ENCODE measurements around the gene FAM200A. TPM values are rescaled to one million over a fixed set of nuclear protein-coding genes. Genes with fewer than 3 reads are reported as not detected.

The FAM200A gene
- total and polyA plus RNA-seq, 2 of the 13 experiments (the other 11 are each of a cell fraction or from before 2014, with no cell fraction given), result 4.7 to 6.3 TPM

DNA sequence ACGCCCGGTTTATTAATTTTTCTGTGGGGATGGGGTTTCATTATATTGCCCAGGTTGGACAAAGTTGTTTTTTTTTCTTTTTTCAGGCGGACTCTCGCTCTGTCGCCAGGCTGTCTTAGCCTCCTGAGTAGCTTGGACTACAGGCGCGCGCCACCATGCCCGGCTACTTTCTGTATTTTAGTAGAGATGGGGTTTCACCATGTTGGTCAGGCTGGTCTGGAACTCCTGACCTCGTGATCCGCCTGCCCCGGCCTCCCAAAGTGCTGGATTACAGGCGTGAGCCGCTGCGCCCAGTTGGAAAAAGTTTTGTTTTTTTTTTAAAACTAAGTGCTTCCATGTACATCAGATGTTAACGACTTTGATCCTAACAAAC, 51.3 kb downstream of the FAM200A start:
- FAIRE-seq, result no peak
- peak overlapping the region; percentile 85 for H3K27ac ChIP-seq (ENCODE audit: extremely low read length, insufficient read depth, low read length)

More for the DNA sequence above, 51.3 kb downstream of the FAM200A start:
- H3K27me3 ChIP-seq (ENCODE audit: control insufficient read depth in 1 of 2, insufficient read depth in 2 of 2, low read length in 2 of 2), result no peaks in the 10 kb centered on the region; a peak in 1 of 5 replicates
- ChIA-PET CTCF (ENCODE audit: low intra/inter-chr PET ratio, low total read pairs) (no interaction called here), POLR2A (interaction anchor here (0.7 to 4.5 kb wide), 11 partner anchors 27 to 475 kb away, joined by 3 to 31 read pairs (median 7); partner anchors contain the start of genes ATP5MF, AZGP1, CPSF4 and FAM200A)
- H3K79me2 ChIP-seq (ENCODE audit: insufficient read depth, low read length), result peaks cover 44% of the 10 kb centered on the region
- no peak for ATAC-seq
- peaks cover 21% of the 10 kb centered on the region for H3K4me1 ChIP-seq (ENCODE audit: insufficient read depth, low read length)
- no TSS peak for BruUV-seq (replicated peaks)
- peak overlapping the region; percentile 85 for H3K9ac ChIP-seq (ENCODE audit: insufficient read depth, low read depth, low read length)
- H3K4me2 ChIP-seq (ENCODE audit: low read depth, low read length), result peak overlapping the region; percentile 79
- H3K36me3 ChIP-seq (replicated peaks in 1 of 2; ENCODE audit: control insufficient read depth in 1 of 2, insufficient read depth in 2 of 2, low read length in 2 of 2), result peaks cover 2 to 5% of the 10 kb centered on the region in 2 experiments; a peak in 2 of 5 replicates
- H3K9me3 ChIP-seq (ENCODE audit: low read length), result no peaks in the 10 kb centered on the region
- 35% methylated on average over 16 of the region's 16 CpGs for WGBS (ENCODE audit: low lambda C conversion rate)
- intact Hi-C loops (cut with micrococcal nuclease; ENCODE audit: unreplicated experiment) (loop anchor here (5.0 kb wide), 1 partner anchor 57 kb away; the partner anchor contains the start of gene ZNF655), in situ Hi-C loops (cut with HindIII; ENCODE audit: extremely low pct_ligation_motif_present, low pct_unique_long_range_greater_than_20kb) (no loop called here)
- peaks cover 17% of the 10 kb centered on the region for H4K20me1 ChIP-seq (ENCODE audit: insufficient read depth, low read length)
- TF ChIP-seq HHEX (CRISPR knock-in tag; IDR thresholded peaks at IDR 0.05) (no peak), PHF21A (CRISPR knock-in tag; IDR thresholded peaks at IDR 0.05) (peak; percentile 4; the same call in 1 of the 2 replicates), MEIS1 (CRISPR knock-in tag; IDR thresholded peaks at IDR 0.05; ENCODE audit: borderline replicate concordance) (0 out of 2 replicates have a peak, but pooled peaks have one; percentile 10), FOXK2 (IDR thresholded peaks at IDR 0.05) (no peak), ZNF383 (CRISPR knock-in tag; IDR thresholded peaks at IDR 0.05; ENCODE audit: borderline replicate concordance) (no peak), SSRP1 (CRISPR knock-in tag; IDR thresholded peaks at IDR 0.05) (no peak), EED (CRISPR knock-in tag; IDR thresholded peaks at IDR 0.05) (no peak), JUN (CRISPR knock-in tag; IDR thresholded peaks at IDR 0.05) (0 out of 2 replicates have a peak, but pooled peaks have one; percentile 11), ZNF761 (CRISPR knock-in tag; conservative IDR thresholded peaks at IDR 0.05) (0 out of 2 replicates have a peak, but pooled peaks have one; percentile 13), SMAD3 (CRISPR knock-in tag; IDR thresholded peaks at IDR 0.05) (no peak), SMC3 (IDR thresholded peaks at IDR 0.05; ENCODE audit: low read length) (no peak), KDM1A (CRISPR knock-in tag; IDR thresholded peaks at IDR 0.05) (no peak), ZNF460 (CRISPR knock-in tag; IDR thresholded peaks at IDR 0.05; ENCODE audit: borderline replicate concordance) (peak; percentile 83), JARID2 (CRISPR knock-in tag; IDR thresholded peaks at IDR 0.05; ENCODE audit: insufficient replicate concordance) (no peak)
- TF ChIP-seq, protein P1, sequence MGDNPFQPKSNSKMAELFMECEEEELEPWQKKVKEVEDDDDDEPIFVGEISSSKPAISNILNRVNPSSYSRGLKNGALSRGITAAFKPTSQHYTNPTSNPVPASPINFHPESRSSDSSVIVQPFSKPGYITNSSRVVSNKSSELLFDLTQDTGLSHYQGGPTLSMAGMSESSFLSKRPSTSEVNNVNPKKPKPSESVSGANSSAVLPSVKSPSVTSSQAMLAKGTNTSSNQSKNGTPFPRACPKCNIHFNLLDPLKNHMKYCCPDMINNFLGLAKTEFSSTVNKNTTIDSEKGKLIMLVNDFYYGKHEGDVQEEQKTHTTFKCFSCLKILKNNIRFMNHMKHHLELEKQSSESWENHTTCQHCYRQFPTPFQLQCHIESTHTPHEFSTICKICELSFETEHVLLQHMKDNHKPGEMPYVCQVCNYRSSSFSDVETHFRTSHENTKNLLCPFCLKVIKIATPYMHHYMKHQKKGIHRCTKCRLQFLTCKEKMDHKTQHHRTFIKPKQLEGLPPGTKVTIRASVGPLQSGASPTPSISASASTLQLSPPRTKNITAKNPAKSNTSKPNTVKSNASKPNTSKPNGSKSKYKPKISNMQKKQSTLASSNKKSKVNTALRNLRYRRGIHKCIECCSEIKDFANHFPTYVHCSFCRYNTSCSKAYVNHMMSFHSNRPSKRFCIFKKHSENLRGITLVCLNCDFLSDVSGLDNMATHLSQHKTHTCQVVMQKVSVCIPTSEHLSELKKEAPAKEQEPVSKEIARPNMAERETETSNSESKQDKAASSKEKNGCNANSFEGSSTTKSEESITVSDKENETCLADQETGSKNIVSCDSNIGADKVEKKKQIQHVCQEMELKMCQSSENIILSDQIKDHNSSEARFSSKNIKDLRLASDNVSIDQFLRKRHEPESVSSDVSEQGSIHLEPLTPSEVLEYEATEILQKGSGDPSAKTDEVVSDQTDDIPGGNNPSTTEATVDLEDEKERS (CRISPR knock-in tag; IDR thresholded peaks at IDR 0.05), result peak; percentile 15; the same call in 1 of the 2 replicates
- TF ChIP-seq, protein P2, sequence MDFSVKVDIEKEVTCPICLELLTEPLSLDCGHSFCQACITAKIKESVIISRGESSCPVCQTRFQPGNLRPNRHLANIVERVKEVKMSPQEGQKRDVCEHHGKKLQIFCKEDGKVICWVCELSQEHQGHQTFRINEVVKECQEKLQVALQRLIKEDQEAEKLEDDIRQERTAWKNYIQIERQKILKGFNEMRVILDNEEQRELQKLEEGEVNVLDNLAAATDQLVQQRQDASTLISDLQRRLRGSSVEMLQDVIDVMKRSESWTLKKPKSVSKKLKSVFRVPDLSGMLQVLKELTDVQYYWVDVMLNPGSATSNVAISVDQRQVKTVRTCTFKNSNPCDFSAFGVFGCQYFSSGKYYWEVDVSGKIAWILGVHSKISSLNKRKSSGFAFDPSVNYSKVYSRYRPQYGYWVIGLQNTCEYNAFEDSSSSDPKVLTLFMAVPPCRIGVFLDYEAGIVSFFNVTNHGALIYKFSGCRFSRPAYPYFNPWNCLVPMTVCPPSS (IDR thresholded peaks at IDR 0.05), result no peak
- TF ChIP-seq, protein P3, sequence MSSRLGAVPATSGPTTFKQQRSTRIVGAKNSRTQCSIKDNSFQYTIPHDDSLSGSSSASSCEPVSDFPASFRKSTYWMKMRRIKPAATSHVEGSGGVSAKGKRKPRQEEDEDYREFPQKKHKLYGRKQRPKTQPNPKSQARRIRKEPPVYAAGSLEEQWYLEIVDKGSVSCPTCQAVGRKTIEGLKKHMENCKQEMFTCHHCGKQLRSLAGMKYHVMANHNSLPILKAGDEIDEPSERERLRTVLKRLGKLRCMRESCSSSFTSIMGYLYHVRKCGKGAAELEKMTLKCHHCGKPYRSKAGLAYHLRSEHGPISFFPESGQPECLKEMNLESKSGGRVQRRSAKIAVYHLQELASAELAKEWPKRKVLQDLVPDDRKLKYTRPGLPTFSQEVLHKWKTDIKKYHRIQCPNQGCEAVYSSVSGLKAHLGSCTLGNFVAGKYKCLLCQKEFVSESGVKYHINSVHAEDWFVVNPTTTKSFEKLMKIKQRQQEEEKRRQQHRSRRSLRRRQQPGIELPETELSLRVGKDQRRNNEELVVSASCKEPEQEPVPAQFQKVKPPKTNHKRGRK (CRISPR knock-in tag; IDR thresholded peaks at IDR 0.05), result no peak
- TF ChIP-seq, protein P4, sequence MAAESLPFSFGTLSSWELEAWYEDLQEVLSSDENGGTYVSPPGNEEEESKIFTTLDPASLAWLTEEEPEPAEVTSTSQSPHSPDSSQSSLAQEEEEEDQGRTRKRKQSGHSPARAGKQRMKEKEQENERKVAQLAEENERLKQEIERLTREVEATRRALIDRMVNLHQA (CRISPR knock-in tag; IDR thresholded peaks at IDR 0.05), result no peak
- no peak for DNase-seq (ENCODE audit: low spot score)
- H3K4me3 ChIP-seq (replicated peaks in 1 of 3; ENCODE audit: insufficient read depth in 1 of 3, low read depth in 2 of 3, low read length in 3 of 3), result peak overlapping the region; percentile 75 to 99 (median 98)
- H2AFZ ChIP-seq (ENCODE audit: low read length), result no peak overlapping the region

All from HepG2 (cell line).